Left ventricle myocardium superior (tissue), 1 donor: ENCODE data around the gene WDR7. TPM values are rescaled to one million over a fixed set of nuclear protein-coding genes. Genes with fewer than 3 reads are reported as not detected.

Experiments used
- ATAC-seq: fragments of 200-7000 bp; cut with Tn5 transposase; one replicate; pipeline ENCODE4 v1.9.1; 2020; ENCODE audit warnings: mild to moderate bottlenecking, moderate library complexity
- DNase-seq: peaks from one replicate; pipeline ENCODE4 v3.0.0-alpha.2; 2020
- intact Hi-C: fragments of 100-400 bp; cut with micrococcal nuclease; formaldehyde crosslinking; loops from one replicate; pipeline ENCODE4 v1.11.0; 2022
- total RNA-seq: library from RNA; stranded (reverse); fragmentation: NEBNext Ultra II Directional; extraction: Animal tissue kit (Norgen Biotek cat#: 25700); gene quantifications from one replicate; pipeline ENCODE4 v1.2.1, GENCODE V29; 2021
- donor health status: DM: no; HTN: yes; CAD: no; lungs with severe emphysema.

Gene WDR7
- total RNA-seq, 1 donor from 2014 or later, result 25.8 TPM

DNA sequence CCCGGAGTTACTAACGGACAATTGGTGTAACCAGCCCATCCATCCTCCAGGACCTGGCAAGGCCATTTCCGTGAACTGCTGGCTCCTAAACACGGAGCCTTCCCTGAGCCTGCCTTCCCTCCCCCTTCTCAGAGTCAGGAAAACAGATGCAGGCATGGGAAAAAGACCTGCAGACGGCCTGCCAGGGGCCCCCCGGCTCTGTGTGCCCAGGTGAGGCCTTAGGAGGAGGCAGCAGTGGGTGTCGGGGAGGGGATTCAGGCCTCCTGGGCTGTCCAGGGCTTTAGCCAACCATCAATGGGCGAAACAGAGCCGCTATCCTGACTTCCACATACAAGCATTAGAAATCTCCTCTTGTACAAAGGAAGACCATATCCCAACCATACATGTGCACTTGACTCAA, 427.5 kb downstream of the WDR7 start:
- no peak for ATAC-seq
- DNase-seq, result no peak
- intact Hi-C loops, result no loop called here

DNA sequence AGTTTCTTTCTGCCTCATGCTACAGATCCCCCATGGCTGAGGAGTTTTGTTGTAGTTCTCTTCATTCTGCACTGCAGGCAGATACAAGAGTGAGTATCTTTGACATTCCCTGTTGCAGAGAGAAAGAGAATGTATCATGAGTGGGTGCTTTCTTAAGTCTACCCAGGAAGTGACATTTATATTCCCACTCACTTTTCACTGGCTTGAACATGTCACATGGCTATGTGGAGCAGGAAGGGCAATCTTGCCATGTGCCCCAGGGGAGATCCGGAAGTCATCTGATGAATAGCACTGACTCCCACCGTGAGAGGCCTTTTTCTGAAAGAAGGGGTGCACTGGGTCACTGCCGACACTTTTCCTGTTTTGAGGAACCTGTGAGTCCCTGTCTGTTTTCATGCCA, 429.3 kb downstream of the WDR7 start:
- intact Hi-C loops, result no loop called here
- ATAC-seq (no peak), DNase-seq (no peak)

DNA sequence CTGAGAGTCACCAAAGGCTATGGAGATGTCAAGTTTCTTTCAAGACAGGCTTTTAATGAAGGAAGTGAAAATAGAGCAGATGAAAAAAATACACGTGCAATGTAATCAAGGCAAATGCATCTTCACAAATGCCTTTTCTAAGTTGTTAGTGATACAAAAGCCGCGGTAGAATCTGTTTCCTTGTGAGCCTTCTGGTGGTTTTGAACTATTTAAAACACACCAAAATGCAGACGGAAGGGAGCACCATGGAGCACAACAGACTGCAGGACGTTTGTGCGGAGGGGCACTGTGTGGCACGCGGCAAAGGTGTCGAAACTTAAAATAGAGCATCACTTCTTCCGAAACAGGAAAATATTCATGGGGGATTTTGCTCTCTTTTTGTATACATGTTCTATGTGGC, 430.7 kb downstream of the WDR7 start:
- intact Hi-C loops, result no loop called here
- no peak for ATAC-seq
- no peak for DNase-seq

DNA sequence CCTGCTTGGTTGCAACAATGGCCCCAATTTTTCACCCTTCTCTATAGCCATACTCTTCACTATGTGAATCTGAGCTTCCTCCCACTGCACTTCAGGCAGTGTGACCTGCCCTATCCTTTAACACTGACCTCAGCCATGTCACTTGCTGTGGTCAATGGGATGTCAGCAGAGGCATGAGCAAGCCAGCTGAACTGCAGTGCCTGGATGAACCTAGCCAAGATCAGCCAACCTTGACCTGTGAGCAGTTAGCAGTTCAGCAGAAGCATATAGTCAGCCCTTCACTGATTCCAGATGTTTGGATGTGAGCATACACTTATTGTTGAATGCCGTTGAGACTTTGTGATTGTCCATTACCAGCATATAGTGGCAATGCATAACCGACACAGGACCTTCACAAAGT, 432.3 kb downstream of the WDR7 start:
- no peak for DNase-seq
- ATAC-seq, result no peak
- intact Hi-C loops, result no loop called here

DNA sequence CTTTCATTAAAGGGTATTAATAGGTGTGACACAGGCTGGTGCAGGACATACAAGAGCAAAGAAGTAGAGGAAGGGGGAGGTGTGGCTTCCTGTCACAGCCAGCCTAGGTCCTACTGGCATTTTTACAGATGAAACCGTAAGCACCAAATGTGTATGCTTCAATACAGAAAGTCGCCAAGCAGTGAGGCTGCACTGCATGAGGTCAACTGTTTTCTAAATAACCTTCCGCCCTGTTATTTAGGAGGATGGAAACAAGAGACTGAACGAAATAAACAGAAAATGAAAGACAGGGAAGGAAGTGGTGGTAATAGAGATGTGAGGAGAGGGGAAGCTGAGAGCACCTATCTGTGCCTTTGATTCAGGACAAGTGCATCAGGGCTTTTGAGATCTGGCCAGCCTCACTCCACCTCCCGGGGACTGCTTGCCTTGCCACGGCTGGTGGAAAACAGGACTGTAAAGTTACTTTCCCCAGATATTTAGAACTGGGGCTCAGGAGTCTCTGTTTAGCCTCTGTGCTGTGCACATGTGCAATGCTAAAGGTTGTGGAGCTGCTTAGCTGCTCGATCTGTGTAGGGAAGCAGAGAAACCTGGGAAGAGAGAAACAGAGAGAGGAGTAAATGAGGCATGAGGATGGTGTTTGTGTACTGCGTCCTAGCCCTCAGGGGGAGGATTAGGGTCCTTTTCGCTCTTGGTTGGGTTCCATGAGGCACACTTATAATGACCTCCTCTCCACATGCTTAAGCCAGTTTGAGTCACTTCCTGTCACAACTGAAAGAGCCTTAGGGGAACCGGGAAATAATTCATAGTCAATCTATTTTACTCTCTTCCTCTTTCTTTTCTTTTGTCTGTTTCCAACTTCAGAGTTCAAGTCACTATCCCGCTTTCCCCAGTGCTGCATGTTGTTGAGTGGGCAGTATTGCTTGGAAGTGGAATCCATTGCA, 433.4 kb downstream of the WDR7 start:
- ATAC-seq (no peak), DNase-seq (no peak)
- intact Hi-C loops, result no loop called here

DNA sequence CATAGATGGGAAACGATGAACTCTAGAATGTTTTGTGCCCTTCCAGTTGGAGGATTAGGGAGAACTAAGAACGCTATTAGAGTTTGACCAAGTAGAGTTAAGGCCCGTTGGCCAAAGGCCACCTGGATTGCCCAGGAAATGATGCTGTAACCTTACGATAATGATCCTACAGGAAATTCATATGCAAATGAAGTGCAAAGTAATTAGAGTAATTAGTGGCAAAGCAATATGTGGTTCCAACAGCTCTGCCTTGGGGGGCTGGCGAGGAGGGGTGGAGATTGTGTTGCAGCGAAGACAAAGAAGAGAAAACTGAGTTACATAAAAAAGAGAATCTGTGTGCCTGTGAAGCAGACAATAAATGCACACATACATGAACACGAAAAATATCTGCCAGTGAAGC, 434.2 kb downstream of the WDR7 start:
- DNase-seq (no peak), ATAC-seq (no peak)
- intact Hi-C loops, result no loop called here

DNA sequence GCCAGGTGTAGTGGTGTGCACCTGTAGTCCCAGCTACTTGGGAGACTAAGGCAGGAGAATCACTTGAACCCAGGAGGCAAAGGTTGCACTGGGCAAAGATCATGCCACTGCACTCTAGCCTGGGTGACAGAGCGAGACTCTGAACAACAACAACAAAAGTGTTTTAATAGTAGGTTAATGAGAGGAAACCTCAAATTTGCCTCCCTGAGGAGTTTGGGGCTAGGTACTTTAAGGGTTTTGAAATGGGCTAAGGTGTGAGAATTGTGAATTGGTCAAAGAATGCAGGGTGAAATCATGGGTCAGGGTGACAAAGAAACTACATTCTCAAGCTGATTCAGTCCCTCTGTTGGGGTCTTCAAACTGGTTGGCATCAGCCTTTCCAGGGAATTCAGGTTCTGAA, 435.0 kb downstream of the WDR7 start:
- intact Hi-C loops, result no loop called here

More for the DNA sequence above, 435.0 kb downstream of the WDR7 start:
- DNase-seq, result no peak
- no peak for ATAC-seq

Other genes with a start within 250 kb of the WDR7 start
- gene TXNL1, start 12.8 kb upstream of the WDR7 start, total RNA-seq, result 113 TPM